Skeletal muscle tissue (tissue), 4 donors: Measurements from ENCODE around the gene WDR55. TPM values are rescaled to one million over a fixed set of nuclear protein-coding genes. Genes with fewer than 3 reads are reported as not detected.

Experiments used
- H3K27ac ChIP-seq: one replicate; pipeline ENCODE4 v1.7.0; 2013; ENCODE audit warnings: mild to moderate bottlenecking, low read depth, low read length, inconsistent platforms
- H3K27me3 ChIP-seq, 3 donors: one replicate each; pipeline ENCODE4 v1.7.0; 2013; ENCODE audit warnings: low read length in 3 of 3; ENCODE audit not compliant: control insufficient read depth in 3 of 3, insufficient read depth in 3 of 3
- H3K36me3 ChIP-seq, 3 donors: one replicate each; pipeline ENCODE4 v1.7.0; 2013; ENCODE audit warnings: low read length in 3 of 3; ENCODE audit not compliant: control insufficient read depth in 3 of 3, insufficient read depth in 3 of 3
- H3K4me1 ChIP-seq, 3 donors: one replicate each; pipeline ENCODE4 v1.7.0; 2013; ENCODE audit warnings: low read length in 3 of 3, mild to moderate bottlenecking in 3 of 3; ENCODE audit not compliant: control insufficient read depth in 3 of 3, insufficient read depth in 3 of 3
- H3K4me3 ChIP-seq, 3 donors: one replicate each; pipeline ENCODE4 v1.7.0; 2013; ENCODE audit warnings: low read length in 3 of 3
- H3K9ac ChIP-seq, 3 donors: one replicate each; pipeline ENCODE4 v1.7.0; 2013; ENCODE audit warnings: low read length in 3 of 3, mild to moderate bottlenecking in 3 of 3, moderate library complexity in 2 of 3, low read depth in 1 of 3
- H3K9me3 ChIP-seq, 3 donors: one replicate each; pipeline ENCODE4 v1.7.0; 2013; ENCODE audit warnings: low read length in 3 of 3; ENCODE audit not compliant: control insufficient read depth in 3 of 3
- total RNA-seq: library from RNA; depleted of rRNA; stranded (reverse); fragments of >200 nt; gene quantifications from one replicate; pipeline ENCODE4 v1.2.3, GENCODE V29; 2014
- donor health status: Osteomylitis.

WDR55 gene
- total RNA-seq, 1 donor from 2014 or later = 9.4 TPM

DNA sequence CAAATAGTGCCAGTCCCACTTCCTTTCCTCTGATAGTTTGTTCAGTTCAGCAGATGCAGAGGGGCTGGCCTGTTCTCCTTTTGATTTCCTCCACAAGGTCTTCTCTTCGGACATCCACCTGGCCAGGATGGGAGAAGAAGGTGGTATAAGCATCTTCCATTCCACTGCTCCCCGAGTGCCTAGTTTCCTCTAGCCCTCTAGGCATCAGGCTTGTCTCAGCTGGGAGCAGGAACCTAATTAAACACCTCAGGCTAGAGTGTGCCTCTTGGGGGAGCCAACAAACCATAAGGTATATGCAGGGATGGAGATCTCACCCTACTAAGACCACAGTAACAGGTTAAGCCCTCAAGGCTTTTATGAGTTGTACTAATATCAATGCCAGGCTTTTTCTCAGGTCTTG lies 9.5 kb downstream of the WDR55 start:
- Histone ChIP-seq H3K27me3 (no peaks in the 10 kb centered on the region), H3K36me3 (peaks cover 57 to 67% (median 66%) of the 10 kb centered on the region in 3 donors), H3K9ac (no peak overlapping the region), H3K4me3 (no peak overlapping the region), H3K27ac (no peak overlapping the region), H3K9me3 (no peaks in the 10 kb centered on the region), H3K4me1 (no peaks in the 10 kb centered on the region)

DNA sequence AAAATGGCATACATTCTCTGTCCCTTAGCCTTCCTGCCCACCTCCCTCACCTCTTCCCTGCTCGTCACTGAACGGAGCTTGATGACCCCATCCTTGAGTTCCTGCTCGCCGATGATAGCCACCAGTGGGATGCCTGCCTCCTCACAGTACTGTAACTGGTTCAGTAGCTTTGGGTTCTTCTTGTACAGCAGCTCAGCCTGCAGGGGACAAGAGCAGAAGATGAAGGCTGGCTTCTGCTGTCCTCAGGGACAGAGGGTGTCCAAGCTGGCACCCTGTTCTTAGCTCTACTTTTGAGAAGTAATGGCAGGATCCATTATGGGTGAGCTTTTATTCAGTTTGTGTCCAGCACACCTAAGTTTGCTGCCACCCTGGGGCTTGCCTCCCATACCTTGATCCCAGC lies 9.9 kb downstream of the WDR55 start:
- H3K4me3 ChIP-seq = no peak overlapping the region
- no peaks in the 10 kb centered on the region for H3K9me3 ChIP-seq
- no peak overlapping the region for H3K9ac ChIP-seq
- no peak overlapping the region for H3K27ac ChIP-seq
- H3K4me1 ChIP-seq = no peaks in the 10 kb centered on the region
- H3K27me3 ChIP-seq = no peaks in the 10 kb centered on the region
- H3K36me3 ChIP-seq = peaks cover 57 to 67% (median 66%) of the 10 kb centered on the region in 3 donors

DNA sequence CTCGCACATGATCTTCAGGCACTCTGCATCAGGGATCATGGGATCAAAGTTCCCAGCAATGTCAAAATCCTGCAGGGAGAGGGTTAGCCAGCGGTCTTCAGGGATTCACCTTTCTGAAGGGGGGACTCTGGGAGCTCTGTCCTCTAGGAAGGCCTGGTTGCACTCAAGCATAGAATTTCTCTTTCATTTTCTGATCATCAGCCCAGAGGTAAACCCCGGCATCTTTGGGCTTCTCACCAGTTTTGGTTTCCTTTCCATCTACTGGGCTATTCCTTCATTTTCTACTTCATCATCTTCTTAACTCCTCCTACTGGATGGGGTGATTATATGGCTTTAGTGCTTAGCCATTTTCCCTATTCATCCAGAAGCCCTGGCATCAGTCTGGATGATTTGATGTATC lies 13.2 kb downstream of the WDR55 start:
- H3K9me3 ChIP-seq = no peaks in the 10 kb centered on the region
- H3K27me3 ChIP-seq = no peaks in the 10 kb centered on the region
- H3K4me3 ChIP-seq = no peak overlapping the region
- no peaks in the 10 kb centered on the region for H3K4me1 ChIP-seq
- no peak overlapping the region for H3K9ac ChIP-seq
- H3K27ac ChIP-seq = no peak overlapping the region
- H3K36me3 ChIP-seq = peaks cover 47 to 66% (median 60%) of the 10 kb centered on the region in 3 donors

GRCh38 chr5:140678993-140679392 lies 14.3 kb downstream of the WDR55 start:
- Histone ChIP-seq H3K27me3 (no peaks in the 10 kb centered on the region), H3K4me3 (no peak overlapping the region), H3K9me3 (no peaks in the 10 kb centered on the region), H3K36me3 (peaks cover 46 to 65% (median 57%) of the 10 kb centered on the region in 3 donors), H3K4me1 (no peaks in the 10 kb centered on the region), H3K9ac (no peak overlapping the region), H3K27ac (no peak overlapping the region)

- H3K4me1 ChIP-seq = peaks cover 15 to 28% (median 25%) of the 10 kb centered on the region in 3 donors
- H3K9ac ChIP-seq = peak overlapping the region; percentile 95 to 99 (median 95)
- H3K27me3 ChIP-seq = no peaks in the 10 kb centered on the region
- peak overlapping the region; percentile 80 for H3K27ac ChIP-seq
- peaks cover 17 to 26% (median 18%) of the 10 kb centered on the region in 3 donors for H3K36me3 ChIP-seq
- H3K4me3 ChIP-seq = peak overlapping the region; percentile 95 to 98 (median 98)
- H3K9me3 ChIP-seq = no peaks in the 10 kb centered on the region
Observed at GRCh38 chr5:140690376-140690932, 25.8 kb downstream of the WDR55 start.

DNA sequence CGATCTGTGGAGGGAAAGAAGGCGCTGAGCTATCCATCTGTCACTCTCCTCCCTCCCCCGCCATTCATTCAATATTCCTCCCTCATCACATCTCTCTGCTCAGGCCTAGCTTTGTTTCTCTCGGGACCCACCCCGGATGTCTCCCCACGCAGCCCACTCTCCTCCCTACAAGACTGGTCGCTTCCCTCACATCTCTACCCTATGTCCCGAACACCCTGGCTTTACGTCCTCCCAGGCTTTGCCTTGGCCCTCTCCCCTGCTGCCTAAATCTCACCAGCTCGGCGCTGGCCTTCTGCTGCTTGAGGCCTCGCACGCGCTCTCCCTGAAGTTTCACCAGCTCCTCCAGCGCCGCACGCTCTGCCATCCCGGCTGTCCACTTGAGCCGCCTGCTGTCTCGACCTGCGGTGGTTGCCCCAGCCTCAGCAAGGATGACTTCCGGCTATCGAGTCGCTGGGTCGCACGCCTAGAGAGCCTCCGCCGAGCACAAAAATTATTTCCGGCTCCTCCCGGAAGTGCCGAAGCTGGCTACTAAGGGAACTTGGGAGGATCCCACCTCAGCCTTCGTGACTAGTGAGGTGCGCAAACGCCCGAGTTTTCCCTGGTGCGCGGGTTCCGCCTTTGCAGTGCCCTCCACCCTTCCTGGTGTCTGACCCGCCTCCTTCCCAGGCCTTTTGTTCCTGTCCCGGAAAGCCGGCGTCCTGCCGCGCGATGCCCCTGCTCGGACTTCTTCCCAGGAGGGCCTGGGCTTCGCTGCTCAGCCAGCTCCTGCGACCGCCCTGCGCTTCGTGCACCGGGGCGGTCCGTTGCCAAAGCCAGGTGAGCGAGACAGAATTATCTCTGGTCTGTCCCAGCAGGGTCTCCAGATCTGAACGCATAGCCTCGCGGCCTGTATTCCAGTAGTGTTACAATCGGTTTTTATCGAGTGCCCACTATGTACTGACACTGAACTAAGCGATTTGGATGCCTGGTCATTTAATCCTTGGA lies 26.5 kb downstream of the WDR55 start, which contains the start of the genes HARS1 and HARS2:
Gene HARS1 (minus strand): TSS at position 430 of the 984 bp plus-strand sequence. CDS start 66 bp downstream, at position 364.
Gene HARS2 (plus strand): TSS at position 515 of the 984 bp plus-strand sequence. CDS start 194 bp downstream, at position 709.
- peak within 1 kb of the TSS; percentile 80 for H3K27ac ChIP-seq
- H3K4me3 ChIP-seq = peak within 1 kb of the TSS; percentile 95 to 98 (median 98)
- H3K4me1 ChIP-seq = peaks cover 15 to 28% (median 25%) of the 10 kb centered on the region in 3 donors
- H3K9ac ChIP-seq = peak within 1 kb of the TSS; percentile 95 to 99 (median 95)
- no peaks in the 10 kb centered on the region for H3K27me3 ChIP-seq
- H3K9me3 ChIP-seq = no peaks in the 10 kb centered on the region
- H3K36me3 ChIP-seq = peaks cover 25 to 34% (median 26%) of the 10 kb centered on the region in 3 donors

GRCh38 chr5:140694276-140694675 lies 29.6 kb downstream of the WDR55 start:
- H3K27ac ChIP-seq = no peak overlapping the region
- H3K27me3 ChIP-seq = no peaks in the 10 kb centered on the region
- H3K9me3 ChIP-seq = no peaks in the 10 kb centered on the region
- peaks cover 50 to 58% (median 55%) of the 10 kb centered on the region in 3 donors for H3K36me3 ChIP-seq
- no peak overlapping the region for H3K4me3 ChIP-seq
- H3K9ac ChIP-seq = no peak overlapping the region
- peaks cover 15 to 28% (median 25%) of the 10 kb centered on the region in 3 donors for H3K4me1 ChIP-seq

GRCh38 chr5:140696891-140697492 lies 32.3 kb downstream of the WDR55 start:
- Histone ChIP-seq H3K27ac (no peak overlapping the region), H3K4me3 (no peak overlapping the region), H3K4me1 (peaks cover 17 to 32% (median 27%) of the 10 kb centered on the region in 3 donors), H3K36me3 (peaks cover 58 to 69% (median 65%) of the 10 kb centered on the region in 3 donors), H3K27me3 (no peaks in the 10 kb centered on the region), H3K9ac (no peak overlapping the region), H3K9me3 (no peaks in the 10 kb centered on the region)

DNA sequence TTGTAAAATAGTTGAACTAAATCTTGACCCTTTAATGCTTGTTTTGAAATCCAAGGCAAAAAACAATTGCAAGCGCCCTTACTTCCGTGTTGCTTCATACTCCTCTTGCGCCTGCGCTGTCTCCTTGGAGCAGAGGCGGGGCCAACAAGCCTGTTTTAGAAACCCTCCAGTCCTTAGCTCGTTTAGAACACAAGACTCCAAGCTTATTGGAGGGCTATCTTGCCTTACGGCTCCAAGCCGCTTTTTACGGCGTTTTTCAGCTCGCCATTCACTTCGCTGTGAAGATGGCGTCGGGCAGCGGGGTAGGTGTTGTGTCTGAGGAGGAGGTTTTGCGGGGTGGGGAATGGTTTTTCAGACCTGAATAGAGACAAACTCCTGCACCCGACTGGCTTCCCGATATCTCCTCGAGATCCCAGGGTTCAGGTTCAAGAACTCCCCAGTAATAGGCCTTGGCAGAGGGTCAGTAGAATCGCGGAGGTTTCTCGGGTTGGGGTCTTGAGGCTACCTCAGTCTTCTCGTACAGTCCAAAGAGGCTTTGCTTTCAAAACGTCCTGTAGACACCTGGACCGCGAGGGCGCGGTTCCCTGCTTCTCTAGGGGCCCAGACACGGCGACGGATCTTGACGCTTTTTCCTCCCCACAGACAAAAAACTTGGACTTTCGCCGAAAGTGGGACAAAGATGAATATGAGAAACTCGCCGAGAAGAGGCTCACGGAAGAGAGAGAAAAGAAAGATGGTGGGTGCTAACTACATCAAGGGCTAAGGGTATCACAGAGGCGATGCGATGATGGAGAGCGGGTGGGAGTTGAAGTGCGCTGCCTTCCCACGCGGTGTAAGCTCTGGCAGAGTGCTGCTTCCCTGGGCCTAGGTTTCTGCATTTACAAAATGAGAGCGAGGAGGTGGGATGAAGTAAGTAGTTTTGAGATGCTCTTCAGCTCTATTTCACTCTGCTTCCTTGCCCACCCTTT lies 35.8 kb downstream of the WDR55 start, which contains the start of gene ZMAT2:
Gene ZMAT2 (plus strand): TSS at position 271 of the 968 bp plus-strand sequence. CDS start 14 bp downstream, at position 285.
- Histone ChIP-seq H3K9me3 (no peaks in the 10 kb centered on the region), H3K27me3 (no peaks in the 10 kb centered on the region), H3K4me1 (peaks cover 10 to 19% (median 15%) of the 10 kb centered on the region in 3 donors), H3K9ac (peak within 1 kb of the TSS; percentile 90 to 97 (median 92)), H3K27ac (peak within 1 kb of the TSS; percentile 77), H3K4me3 (peak within 1 kb of the TSS; percentile 91 to 94 (median 93)), H3K36me3 (peaks cover 60 to 81% (median 80%) of the 10 kb centered on the region in 3 donors)
